ENCODE measurements around the gene HSD17B2. TPM values are rescaled to one million over a fixed set of nuclear protein-coding genes. Genes with fewer than 3 reads are reported as not detected.
A peak's percentile ranks its signal among the peaks of the same experiment; 100 is the strongest.

The HSD17B2 gene
- total RNA-seq, 1 experiment from 2014 or later: 0.55 TPM

- POLR2A ChIA-PET: no interaction called here
- CTCF ChIA-PET: interaction anchor here (0.6 to 1.6 kb wide), 10 partner anchors 16 to 331 kb away, joined by 3 to 8 read pairs (median 3); partner anchors contain the start of gene MPHOSPH6
- DNase-seq (ENCODE audit: low spot score): no peak
- peaks cover 2% of the 10 kb centered on the region; the same call in 1 of the 2 replicates for H3K27me3 Mint-ChIP-seq (ENCODE audit: low read depth)
- no peak overlapping the region for H3K4me3 Mint-ChIP-seq
- H3K4me1 Mint-ChIP-seq: no peaks in the 10 kb centered on the region
- H3K9me3 Mint-ChIP-seq: peaks cover 30% of the 10 kb centered on the region
- H3K27ac Mint-ChIP-seq: no peak overlapping the region
- peak; percentile 63 for ATAC-seq
- H3K36me3 Mint-ChIP-seq: peaks cover 10% of the 10 kb centered on the region
- TF ChIP-seq NR2C2 (CRISPR knock-in tag; IDR thresholded peaks at IDR 0.05) (no peak), CTCF (IDR thresholded peaks at IDR 0.05) (0 out of 2 replicates have a peak, but pooled peaks have one; percentile 29)
These were observed 18.8 kb upstream of the HSD17B2 start for GRCh38 chr16:82016263-82016662.

- Mint-ChIP-seq H3K4me3 (no peak overlapping the region), H3K27me3 (ENCODE audit: low read depth) (peaks cover 2% of the 10 kb centered on the region; the same call in 1 of the 2 replicates), H3K9me3 (peaks cover 24% of the 10 kb centered on the region), H3K27ac (no peak overlapping the region), H3K4me1 (no peaks in the 10 kb centered on the region), H3K36me3 (peaks cover 5% of the 10 kb centered on the region; the same call in 1 of the 2 replicates)
- POLR2A ChIA-PET: no interaction called here
- ATAC-seq: no peak
- CTCF ChIA-PET: interaction anchor here (0.8 to 1.6 kb wide), 9 partner anchors 16 to 247 kb away, joined by 3 to 8 read pairs (median 4); partner anchors contain the start of gene MPHOSPH6
- no peak for TF ChIP-seq IRF2 (CRISPR knock-in tag; IDR thresholded peaks at IDR 0.05; ENCODE audit: borderline replicate concordance, low read depth)
- no peak for TF ChIP-seq ZBTB21 (CRISPR knock-in tag; IDR thresholded peaks at IDR 0.05; ENCODE audit: borderline replicate concordance)
- no peak for TF ChIP-seq ZNF423 (CRISPR knock-in tag; IDR thresholded peaks at IDR 0.05)
- no peak for TF ChIP-seq NFE2L1 (CRISPR knock-in tag; IDR thresholded peaks at IDR 0.05)
- no peak for TF ChIP-seq E2F1 (CRISPR knock-in tag; IDR thresholded peaks at IDR 0.05)
- no peak for TF ChIP-seq ZNF512 (CRISPR knock-in tag; IDR thresholded peaks at IDR 0.05; ENCODE audit: borderline replicate concordance)
- TF ChIP-seq SMAD4 (CRISPR knock-in tag; IDR thresholded peaks at IDR 0.05): no peak
- no peak for TF ChIP-seq TEAD1 (CRISPR knock-in tag; IDR thresholded peaks at IDR 0.05)
- no peak for TF ChIP-seq SOX15 (CRISPR knock-in tag; IDR thresholded peaks at IDR 0.05)
- TF ChIP-seq ZSCAN18 (CRISPR knock-in tag; IDR thresholded peaks at IDR 0.05): no peak
- no peak for TF ChIP-seq NFYB (CRISPR knock-in tag; conservative IDR thresholded peaks at IDR 0.05; ENCODE audit: low read depth)
- no peak for TF ChIP-seq AR (CRISPR knock-in tag; IDR thresholded peaks at IDR 0.05)
- TF ChIP-seq ATF2 (CRISPR knock-in tag; IDR thresholded peaks at IDR 0.05; ENCODE audit: borderline replicate concordance, low read depth): no peak
- TF ChIP-seq STAT6 (CRISPR knock-in tag; conservative IDR thresholded peaks at IDR 0.05; ENCODE audit: low read depth): no peak
- no peak for TF ChIP-seq JUN (CRISPR knock-in tag; IDR thresholded peaks at IDR 0.05)
- TF ChIP-seq HMGXB4 (CRISPR knock-in tag; IDR thresholded peaks at IDR 0.05): no peak
- TF ChIP-seq IRF1 (CRISPR knock-in tag; IDR thresholded peaks at IDR 0.05): no peak
- DNase-seq (ENCODE audit: low spot score): no peak
These were observed 18.1 kb upstream of the HSD17B2 start for GRCh38 chr16:82016964-82017363.

Measured in WTC11 (cell line).